Stomach (tissue), 9 donors: Measurements from ENCODE around the gene ZC3H7B. TPM values are rescaled to one million over a fixed set of nuclear protein-coding genes. Genes with fewer than 3 reads are reported as not detected.
"Not testable (repeated sequence)": the region's sequence is repeated elsewhere in the genome, so short reads cannot be mapped to it uniquely, and the experiment has no call there.

Experiments
- DNase-seq, 2 donors: peaks; one replicate each; pipeline versions ENCODE4 v3.0.0 to v3.0.0-alpha.2; 2013 to 2019
- H3K27ac ChIP-seq, 5 donors: fragments of 200-600 bp in 4 of 5; sonication (generic) in 4 of 5; one replicate each; pipeline ENCODE4 v1.5.1; 2013 to 2019; ENCODE audit warnings: mild to moderate bottlenecking in 1 of 5, moderate library complexity in 1 of 5
- H3K27me3 ChIP-seq, 3 donors: fragments of 200-600 bp; sonication (generic); one replicate each; pipeline ENCODE4 v1.5.1; 2017 to 2019; ENCODE audit warnings: mixed run types in 1 of 3
- H3K36me3 ChIP-seq, 4 donors: fragments of 200-600 bp; sonication (generic); 1 replicate in 3 of 4; 2 replicates in 1 of 4; pipeline ENCODE4 v1.5.1; 2016 to 2019
- H3K4me1 ChIP-seq, 4 donors: fragments of 200-600 bp; sonication (generic); one replicate each; pipeline ENCODE4 v1.5.1; 2016 to 2019
- H3K4me3 ChIP-seq, 4 donors: fragments of 200-600 bp; sonication (generic) in 3 of 4; one replicate each; pipeline ENCODE4 v1.5.1; 2016 to 2019; ENCODE audit warnings: mild to moderate bottlenecking in 1 of 4
- H3K9me3 ChIP-seq, 4 donors: fragments of 200-600 bp; sonication (generic); one replicate each; pipeline ENCODE4 v1.5.1; 2016 to 2019
- CTCF ChIP-seq, 7 experiments: fragments of 450-650 bp in 4 of 7; fragments of 200-600 bp in 3 of 7; sonication (generic) in 3 of 7; IDR thresholded peaks; one replicate each; pipeline ENCODE4 v1.5.1; 2016 to 2019; ENCODE audit warnings: antibody characterized with exemption in 7 of 7, control low read depth in 2 of 7, mild to moderate bottlenecking in 1 of 7
- EP300 ChIP-seq: sonication (generic); formaldehyde crosslinking; IDR thresholded peaks from one replicate; pipeline ENCODE4 v1.6.1; 2017; ENCODE audit warnings: antibody characterized with exemption
- POLR2A ChIP-seq, 4 donors: fragments of 450-650 bp; IDR thresholded peaks; one replicate each; pipeline ENCODE4 v1.6.1; 2016; ENCODE audit warnings: antibody characterized with exemption in 4 of 4, control low read depth in 2 of 4, mild to moderate bottlenecking in 1 of 4, moderate library complexity in 1 of 4
- POLR2AphosphoS5 ChIP-seq, 3 donors: sonication (generic); formaldehyde crosslinking; IDR thresholded peaks; one replicate each; pipeline ENCODE4 v1.6.1; 2016; ENCODE audit warnings: antibody characterized with exemption in 3 of 3
- WGBS, 5 donors: extraction: QIAGEN DNeasy Blood & Tissue Kit in 3 of 5; methylation state at CpG; one replicate each; pipeline versions ENCODE4 v1.1.5 to v1.1.7; 2013 to 2018; 5-methylcytosine and 5-hydroxymethylcytosine counted together
- intact Hi-C: fragments of 100-400 bp; cut with DNase I; formaldehyde crosslinking; loops from one replicate; pipeline ENCODE4 v1.15.1; 2023; ENCODE audit warnings: low total_unique reads
- polyA plus RNA-seq, 3 donors: library from polyadenylated mRNA; stranded (reverse); fragments of 200-250 nt; gene quantifications; one replicate each; pipeline ENCODE4 v1.2.3, GENCODE V29; 2013
- total RNA-seq, 5 donors: library from RNA; depleted of rRNA; stranded (reverse); fragments of >200 nt; gene quantifications; one replicate each; pipeline versions ENCODE4 v1.1.0 to v1.2.3, GENCODE V29; 2014 to 2016
- donor health status: healthy with polysubstance abuse.
- donor health status: Bipolar disorder and iron deficiency.
- donor health status: healthy.

ZC3H7B gene
- total and polyA plus RNA-seq, 8 donors = 4.7 to 40.1 (median 26.2) TPM

GRCh38 chr22:41256254-41257253 lies 44.8 kb upstream of the ZC3H7B start:
- no peak for TF ChIP-seq POLR2AphosphoS5 (IDR thresholded peaks at IDR 0.05)
- TF ChIP-seq EP300 = no peak
- TF ChIP-seq CTCF (IDR thresholded peaks at IDR 0.05) = no peak
- no peak for TF ChIP-seq POLR2A (IDR thresholded peaks at IDR 0.05)
- intact Hi-C loops = no loop called here
- Histone ChIP-seq H3K36me3 (peaks cover 65 to 100% (median 100%) of the 10 kb centered on the region in 4 donors), H3K9me3 (no peaks in the 10 kb centered on the region), H3K27ac (no peak overlapping the region), H3K27me3 (no peaks in the 10 kb centered on the region), H3K4me1 (peaks cover 0 to 11% (median 2%) of the 10 kb centered on the region in 4 donors), H3K4me3 (no peak overlapping the region)
- WGBS, 5 donors = 67 to 82% (median 80%) methylated on average over 10 to 20 of the region's 20 CpGs
- DNase-seq = no peak

- WGBS, 5 donors = 91 to 96% (median 92%) methylated on average over 5 to 11 of the region's 11 CpGs
- no peak for DNase-seq
- intact Hi-C loops = no loop called here
- H3K4me3 ChIP-seq = no peak overlapping the region
- TF ChIP-seq POLR2AphosphoS5 (IDR thresholded peaks at IDR 0.05) = no peak
- no peak for TF ChIP-seq POLR2A (IDR thresholded peaks at IDR 0.05)
- TF ChIP-seq CTCF (IDR thresholded peaks at IDR 0.05) = no peak
- TF ChIP-seq EP300 = no peak
- no peak overlapping the region for H3K27ac ChIP-seq
- peaks cover 67 to 100% (median 100%) of the 10 kb centered on the region in 4 donors for H3K36me3 ChIP-seq
- H3K4me1 ChIP-seq = peaks cover 0 to 11% (median 2%) of the 10 kb centered on the region in 4 donors
- H3K9me3 ChIP-seq = no peaks in the 10 kb centered on the region
- no peaks in the 10 kb centered on the region for H3K27me3 ChIP-seq
Measured at GRCh38 chr22:41257696-41258095, 43.6 kb upstream of the ZC3H7B start.

GRCh38 chr22:41259756-41260155 lies 41.6 kb upstream of the ZC3H7B start:
- H3K9me3 ChIP-seq, intact Hi-C loops, H3K27ac ChIP-seq, H3K27me3 ChIP-seq, H3K4me3 ChIP-seq, DNase-seq: not testable (repeated sequence)
- Histone ChIP-seq H3K4me1 (peaks cover 0 to 11% (median 2%) of the 10 kb centered on the region in 4 donors), H3K36me3 (peaks cover 71 to 100% (median 100%) of the 10 kb centered on the region in 4 donors)
- 95 to 99% (median 97%) methylated on average over 4 of the region's 4 CpGs for WGBS, 5 donors

- Histone ChIP-seq H3K27ac (no peak overlapping the region), H3K9me3 (no peaks in the 10 kb centered on the region), H3K36me3 (peaks cover 69 to 100% (median 99%) of the 10 kb centered on the region in 4 donors), H3K4me3 (no peak overlapping the region), H3K4me1 (peaks cover 0 to 11% (median 2%) of the 10 kb centered on the region in 4 donors), H3K27me3 (no peaks in the 10 kb centered on the region)
- no peak for DNase-seq
- TF ChIP-seq POLR2AphosphoS5 (IDR thresholded peaks at IDR 0.05) (no peak), EP300 (no peak), POLR2A (IDR thresholded peaks at IDR 0.05) (no peak), CTCF (IDR thresholded peaks at IDR 0.05) (no peak)
- WGBS, 5 donors = 93 to 98% (median 96%) methylated on average over 7 of the region's 7 CpGs
- intact Hi-C loops = no loop called here
Measured at GRCh38 chr22:41260871-41261270, 40.5 kb upstream of the ZC3H7B start.
